Activated CD8-positive, alpha-beta memory T cell treated with anti-CD3 and anti-CD28 coated beads for 1 hour (primary cell): ENCODE results near the gene DZIP3.
A peak's percentile ranks its signal among the peaks of the same experiment; 100 is the strongest.

ENCODE experiments used
- DNase-seq, 2 donors: peaks; one replicate each; pipeline ENCODE4 v3.0.0-alpha.2; 2020; ENCODE audit warnings: low read depth in 1 of 2; ENCODE audit errors: extremely low read depth in 1 of 2

The DZIP3 gene

GRCh38 chr3:108589081-108589997, at the start of gene DZIP3, which contains the start of gene CIP2A:
TSS of gene DZIP3 (plus strand) at chr3:108589722. CDS start at chr3:108605407, 15,685 bp downstream.
TSS of gene CIP2A (minus strand) at chr3:108589438. CDS start at chr3:108589375, 63 bp downstream.
- DNase-seq: peak; percentile 60 to 65

GRCh38 chr3:108546247-108546646, 43.3 kb upstream of the DZIP3 start:
- DNase-seq: no peak

- DNase-seq: no peak
These were observed 42.8 kb upstream of the DZIP3 start for GRCh38 chr3:108546692-108547091.

- DNase-seq: no peak
These were observed 41.2 kb upstream of the DZIP3 start for GRCh38 chr3:108548304-108548703.

GRCh38 chr3:108548886-108549285, 40.6 kb upstream of the DZIP3 start:
- no peak for DNase-seq

GRCh38 chr3:108552267-108553159, 37.0 kb upstream of the DZIP3 start:
- no peak for DNase-seq

- no peak for DNase-seq
These were observed 35.3 kb upstream of the DZIP3 start for GRCh38 chr3:108554229-108554628.

GRCh38 chr3:108554913-108555571, 34.5 kb upstream of the DZIP3 start:
- DNase-seq: no peak

GRCh38 chr3:108555966-108556581, 33.4 kb upstream of the DZIP3 start:
- no peak for DNase-seq

- no peak for DNase-seq
These were observed 27.0 kb upstream of the DZIP3 start for GRCh38 chr3:108562565-108562964.

- DNase-seq: no peak
These were observed 25.0 kb upstream of the DZIP3 start for GRCh38 chr3:108564564-108564963.

GRCh38 chr3:108565506-108565905, 24.0 kb upstream of the DZIP3 start:
- no peak for DNase-seq

- no peak for DNase-seq
These were observed 22.9 kb upstream of the DZIP3 start for GRCh38 chr3:108566599-108566998.

- DNase-seq: no peak
These were observed 20.2 kb upstream of the DZIP3 start for GRCh38 chr3:108569336-108569735.

- no peak for DNase-seq
These were observed 11.5 kb upstream of the DZIP3 start for GRCh38 chr3:108578064-108578463.

- DNase-seq: no peak
These were observed 921 bp upstream of the DZIP3 start for GRCh38 chr3:108588601-108589000.

GRCh38 chr3:108589998-108590323, 439 bp downstream of the DZIP3 start:
- no peak for DNase-seq

- DNase-seq: no peak
These were observed 938 bp downstream of the DZIP3 start for GRCh38 chr3:108590460-108590859.

GRCh38 chr3:108595321-108595720, 5.8 kb downstream of the DZIP3 start:
- no peak for DNase-seq

- DNase-seq: no peak
These were observed 8.9 kb downstream of the DZIP3 start for GRCh38 chr3:108598375-108598774.
